Medulla oblongata (tissue), 1 donor: ENCODE measurements around the gene NDOR1.

Source experiments
- DNase-seq: peaks from one replicate; pipeline ENCODE4 v3.0.0-alpha.2; 2015; ENCODE audit errors: extremely low spot score

Gene NDOR1

GRCh38 chr9:137182836-137183235 is 22.7 kb upstream of the NDOR1 start:
- DNase-seq: no peak

- DNase-seq: no peak
Observed at GRCh38 chr9:137183980-137184595, 21.4 kb upstream of the NDOR1 start.

DNA sequence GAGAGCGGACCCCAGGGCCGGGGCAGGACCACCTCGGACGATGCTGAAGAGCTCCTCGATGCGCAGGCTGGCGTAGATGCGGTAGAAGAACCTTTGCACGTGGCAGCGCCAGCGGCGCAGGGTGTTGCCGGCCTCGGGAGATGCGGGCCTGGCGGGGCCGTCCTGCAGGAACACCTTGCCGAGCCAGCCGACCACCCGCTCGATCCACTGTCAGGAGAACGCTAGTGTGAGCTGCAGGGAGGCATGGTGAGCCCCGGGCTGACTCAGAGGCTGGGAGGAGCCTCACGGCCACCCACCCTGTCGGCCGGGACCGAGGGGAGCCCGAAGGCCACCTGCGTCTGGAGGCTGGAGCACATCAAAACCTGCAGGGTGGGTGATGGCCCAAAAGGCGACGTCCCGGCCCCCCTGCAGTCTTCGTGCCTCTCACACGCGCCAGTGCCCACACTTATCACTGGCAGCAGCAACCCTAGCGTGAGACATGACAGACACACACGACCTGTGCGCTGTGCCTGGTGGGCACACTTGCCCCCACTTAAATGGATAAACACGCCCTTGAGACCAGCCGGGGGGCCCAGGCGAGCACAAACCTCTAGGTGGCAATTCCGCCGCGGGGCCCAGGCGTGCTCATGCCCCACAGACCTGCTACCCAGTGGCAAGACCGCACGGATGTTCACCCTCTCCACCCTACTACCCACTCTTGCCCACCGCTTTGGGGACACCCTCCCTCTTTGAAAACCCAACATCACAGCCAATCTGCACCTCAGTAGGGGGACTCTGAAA is 20.4 kb upstream of the NDOR1 start:
- no peak for DNase-seq

GRCh38 chr9:137185921-137186320 is 19.6 kb upstream of the NDOR1 start:
- DNase-seq: no peak

- DNase-seq: no peak
Observed at GRCh38 chr9:137186385-137186784, 19.1 kb upstream of the NDOR1 start.

DNA sequence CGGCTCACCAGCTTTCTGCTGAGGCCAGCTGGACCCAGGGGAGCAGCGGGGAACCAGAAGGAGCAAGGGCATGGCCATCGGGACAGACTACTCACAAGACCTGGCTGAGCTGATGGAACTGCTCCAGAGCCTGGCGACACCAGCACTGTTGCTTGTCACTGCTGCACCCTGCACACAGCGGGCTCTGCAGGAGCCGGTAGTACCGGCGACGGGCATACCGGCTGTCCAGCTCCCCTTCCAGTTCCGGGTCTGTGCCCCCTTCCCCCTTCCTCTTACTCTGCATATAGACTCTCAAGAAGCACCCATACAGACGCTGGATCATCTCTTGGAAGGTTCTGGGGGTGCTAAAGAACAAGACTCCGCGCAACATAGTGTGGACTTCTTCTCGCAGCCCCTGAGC is 18.1 kb upstream of the NDOR1 start:
- no peak for DNase-seq

DNA sequence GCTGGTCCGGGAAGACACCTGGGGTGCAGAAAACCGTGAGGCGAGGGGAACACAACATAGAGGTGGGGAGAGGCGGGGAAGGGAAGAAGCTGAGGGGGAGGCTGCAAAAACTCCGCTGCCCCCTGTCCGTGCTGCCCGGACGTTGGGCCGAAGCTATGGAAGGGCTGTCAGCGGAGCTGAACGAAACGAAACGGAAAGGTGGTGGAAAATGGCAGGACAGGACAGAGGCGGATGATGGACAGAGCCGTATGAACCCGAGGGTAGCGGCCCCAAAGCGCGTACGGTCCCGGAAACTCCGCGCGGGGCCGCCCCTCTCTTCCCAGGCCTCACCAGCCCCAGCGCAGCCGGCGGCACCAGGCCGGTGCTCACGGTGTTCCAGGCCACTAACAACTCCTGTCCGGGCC is 17.4 kb upstream of the NDOR1 start:
- DNase-seq: no peak

GRCh38 chr9:137188490-137189296 is 16.8 kb upstream of the NDOR1 start, which contains the start of the genes ANAPC2 and SSNA1:
Gene ANAPC2, minus strand, starts transcription at chr9:137188560. Its CDS starts 28 bp downstream, at chr9:137188532.
Gene SSNA1, plus strand, starts transcription at chr9:137188676. Its CDS starts 51 bp downstream, at chr9:137188727.
- peak; percentile 96 for DNase-seq

DNA sequence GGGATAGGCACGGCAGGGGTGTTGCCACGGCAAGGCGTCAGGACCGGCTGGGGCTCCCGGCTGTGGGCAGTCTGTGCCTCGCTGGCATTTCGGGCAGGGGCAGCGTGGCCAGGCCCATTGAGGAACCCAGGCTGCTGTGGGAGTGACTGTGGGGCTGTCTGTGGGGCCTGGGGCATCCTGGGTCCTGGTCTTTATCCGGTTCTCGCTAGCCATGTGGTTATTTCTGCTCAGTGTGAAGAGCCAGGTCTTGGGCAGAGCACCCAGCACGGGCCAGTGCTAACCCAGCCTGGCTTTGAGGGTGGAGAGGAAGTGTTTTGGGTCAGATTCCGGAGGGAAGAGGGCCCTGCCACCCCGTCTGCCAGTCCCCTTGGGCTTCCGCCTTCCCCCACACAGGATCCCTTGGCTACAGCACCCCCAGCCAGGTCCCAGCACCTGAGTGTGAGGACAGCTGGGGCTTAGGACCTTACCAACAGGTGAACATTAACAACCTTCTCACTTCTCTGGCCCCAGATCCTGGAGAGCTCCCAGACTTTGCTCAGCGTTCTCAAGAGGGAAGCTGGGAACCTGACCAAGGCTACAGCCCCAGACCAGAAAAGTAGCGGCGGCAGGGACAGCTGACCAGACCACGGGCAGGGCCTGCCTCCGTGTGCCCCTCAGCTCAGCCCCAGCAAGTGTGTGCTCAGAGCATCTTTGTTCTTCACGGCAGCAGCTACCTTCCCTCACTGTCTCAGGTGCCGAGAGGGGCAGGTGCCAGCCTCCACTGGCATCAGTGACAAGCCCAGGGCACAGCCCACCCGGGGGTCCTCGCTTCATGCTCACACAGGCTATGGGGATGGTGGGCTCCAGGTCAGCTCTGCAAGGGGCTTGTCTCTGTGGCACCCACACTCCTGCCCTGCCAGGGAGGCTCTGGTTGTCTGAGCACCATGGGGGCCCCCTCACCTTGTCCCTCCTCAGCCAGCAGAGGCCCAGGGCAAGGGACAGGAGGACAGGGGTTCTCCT is 15.9 kb upstream of the NDOR1 start:
- no peak for DNase-seq

DNA sequence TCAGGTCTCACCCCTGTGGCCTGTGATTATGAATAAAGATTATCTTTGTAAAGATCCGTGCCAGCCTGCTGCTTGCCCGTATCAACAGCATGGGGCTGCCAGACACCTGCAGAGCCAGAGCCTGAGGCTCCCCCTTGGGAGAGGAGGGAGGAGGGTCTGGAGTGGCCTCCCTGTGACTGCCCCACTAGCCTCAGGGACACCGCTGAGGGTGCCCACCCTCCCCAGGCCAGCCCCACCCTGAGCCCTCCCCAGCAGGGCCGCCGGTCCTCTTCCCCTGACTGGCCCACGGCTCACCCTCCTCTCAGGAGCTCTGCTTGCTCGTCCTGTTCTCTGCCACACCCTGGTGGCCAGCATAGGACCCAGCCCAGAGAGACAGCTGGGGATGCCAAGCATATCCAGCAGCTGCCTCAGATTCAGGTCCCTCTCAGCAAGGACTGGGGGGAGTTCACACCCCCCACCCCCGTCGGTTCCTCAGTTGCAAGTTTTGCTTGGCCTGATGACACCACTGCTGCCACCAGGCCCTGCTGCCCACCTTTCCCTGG is 15.1 kb upstream of the NDOR1 start:
- DNase-seq: no peak

DNA sequence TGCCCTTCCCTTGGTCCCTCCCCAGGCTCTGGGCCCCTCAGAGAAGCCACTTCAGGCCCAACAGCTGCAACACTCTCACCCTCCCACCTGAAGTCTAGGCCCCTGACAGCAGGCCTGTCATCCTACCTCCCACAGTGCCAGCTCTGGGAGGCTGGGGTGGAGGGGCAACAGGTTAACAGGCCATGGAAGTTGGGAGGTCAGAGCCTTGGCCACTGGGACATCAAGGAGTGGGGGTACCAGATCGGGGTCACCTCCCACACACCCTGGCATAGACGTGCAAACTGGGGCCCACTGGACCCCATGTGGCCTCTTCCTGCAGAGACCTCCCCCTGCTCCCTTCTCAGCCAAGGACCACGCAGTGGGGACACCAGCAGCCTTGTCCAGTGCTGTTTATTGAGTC is 14.3 kb upstream of the NDOR1 start:
- DNase-seq: no peak

DNA sequence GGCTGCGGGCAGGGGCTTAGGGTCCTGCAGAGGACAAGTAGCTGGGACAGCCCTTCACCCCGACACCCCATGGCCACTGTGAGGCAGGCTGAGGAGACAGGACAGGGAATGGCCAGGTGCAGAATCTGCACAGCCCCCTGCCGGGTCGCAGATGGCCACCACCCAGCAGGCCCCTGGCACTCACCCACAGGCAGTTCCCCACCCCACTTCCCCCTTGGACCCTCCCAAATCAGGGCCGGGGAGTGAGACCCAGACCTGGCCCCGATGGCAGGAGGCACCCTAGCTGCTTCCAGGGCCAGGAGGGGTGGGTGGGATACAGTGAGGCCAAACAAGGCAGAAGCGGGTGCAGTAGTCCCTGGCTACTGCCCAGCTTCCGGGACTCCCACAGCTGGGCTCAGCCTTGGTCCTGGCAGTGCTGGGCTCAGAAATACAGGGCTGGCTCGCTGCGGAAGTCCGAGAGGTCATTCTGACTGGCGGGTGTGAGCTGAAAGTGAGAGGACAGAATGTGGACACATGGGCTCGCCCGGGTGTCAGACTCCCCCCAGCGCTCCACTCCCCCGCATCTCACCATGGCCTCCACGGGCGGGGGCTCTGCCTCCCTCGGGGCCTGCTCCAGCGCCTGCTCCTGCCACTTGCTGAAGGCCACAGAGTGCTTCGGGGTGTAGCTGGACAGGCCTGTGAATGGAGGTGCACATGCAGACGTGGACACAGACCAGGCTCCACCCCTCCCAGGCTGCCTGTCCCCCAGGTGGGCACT is 13.6 kb upstream of the NDOR1 start:
- DNase-seq: peak; percentile 68

DNA sequence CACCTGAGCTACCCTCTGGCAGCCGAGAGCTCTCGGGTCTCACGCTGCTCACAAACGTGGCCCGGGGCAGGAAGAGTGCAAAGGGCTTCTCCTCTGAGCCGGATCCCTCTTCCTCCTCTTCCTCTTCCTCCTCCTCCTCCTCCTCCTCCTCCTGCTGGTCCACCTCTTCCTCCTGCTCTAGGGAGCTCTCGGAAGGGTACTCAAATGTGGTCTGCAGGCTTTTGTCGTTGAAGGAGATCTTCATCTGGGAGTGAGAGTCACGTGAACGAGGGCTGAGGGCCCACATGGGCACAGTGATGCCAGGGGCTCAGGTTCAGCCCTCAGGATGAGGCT is 13.1 kb upstream of the NDOR1 start:
- no peak for DNase-seq

DNA sequence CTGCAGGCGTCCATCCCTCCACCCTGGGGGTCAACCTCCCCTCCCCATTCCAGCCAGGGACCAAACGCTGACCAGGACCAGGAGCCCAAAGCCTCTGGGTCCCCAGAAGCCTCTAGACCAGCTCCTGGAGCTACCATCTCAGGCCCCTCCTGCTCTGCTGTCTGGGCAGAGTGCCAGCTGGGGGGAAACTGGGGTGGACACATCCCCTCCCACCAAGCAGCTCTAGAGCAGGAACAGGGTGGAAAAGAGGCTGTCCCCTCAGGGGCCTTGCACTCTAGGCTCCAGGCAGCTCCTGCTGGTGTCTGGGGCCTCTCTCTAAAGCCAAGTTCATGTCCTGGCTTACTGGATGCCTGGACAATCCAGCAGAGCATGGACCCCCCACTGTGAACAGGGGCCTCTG is 12.6 kb upstream of the NDOR1 start:
- no peak for DNase-seq

- DNase-seq: no peak
Observed at GRCh38 chr9:137193771-137194170, 11.7 kb upstream of the NDOR1 start.

DNA sequence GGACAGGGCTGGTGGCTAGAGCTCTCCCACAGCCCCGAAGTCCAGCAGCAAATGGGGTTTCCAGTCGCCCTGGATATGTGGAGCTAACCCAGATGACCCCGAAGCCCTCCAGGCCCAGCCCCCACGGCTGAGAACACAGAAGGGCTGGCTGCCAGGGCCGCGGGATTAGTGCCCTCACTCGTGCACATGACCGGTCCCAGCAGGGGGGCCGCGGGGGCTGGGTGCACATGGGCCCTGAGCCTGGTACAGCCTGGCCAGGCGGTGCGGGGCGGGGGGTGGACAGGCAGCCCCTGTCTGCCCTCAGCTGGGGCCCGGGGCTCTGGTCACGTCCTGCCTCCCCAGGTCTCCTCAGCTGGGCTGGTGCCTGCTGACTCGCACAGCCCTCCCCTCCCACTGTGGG is 11.1 kb upstream of the NDOR1 start:
- DNase-seq: peak; percentile 88

DNA sequence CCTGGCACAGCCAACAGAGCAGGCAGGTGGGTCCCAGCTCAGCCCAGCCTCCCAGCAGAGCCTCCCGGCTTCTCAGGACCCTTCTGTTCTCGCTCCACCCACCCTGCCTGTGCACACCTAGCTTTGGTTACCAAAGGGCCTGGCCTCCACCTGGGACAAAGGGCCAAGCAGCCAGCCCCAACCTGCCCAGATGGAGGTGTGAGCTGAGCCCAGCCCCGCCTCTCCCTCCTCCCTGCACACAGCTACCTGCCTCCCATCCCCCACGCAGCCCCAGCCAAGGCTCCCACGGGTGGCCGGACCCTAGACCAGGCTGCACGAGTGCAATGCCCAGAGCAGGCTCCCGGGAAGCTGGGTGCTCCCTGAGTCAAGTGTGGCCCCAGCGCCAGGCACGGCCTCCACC is 10.6 kb upstream of the NDOR1 start:
- DNase-seq: no peak

GRCh38 chr9:137195525-137196220 is 9.8 kb upstream of the NDOR1 start:
- no peak for DNase-seq

- peak; percentile 39 for DNase-seq
Observed at GRCh38 chr9:137198051-137198901, 7.2 kb upstream of the NDOR1 start.
